ENCODE results near the gene FRAS1.

DNA sequence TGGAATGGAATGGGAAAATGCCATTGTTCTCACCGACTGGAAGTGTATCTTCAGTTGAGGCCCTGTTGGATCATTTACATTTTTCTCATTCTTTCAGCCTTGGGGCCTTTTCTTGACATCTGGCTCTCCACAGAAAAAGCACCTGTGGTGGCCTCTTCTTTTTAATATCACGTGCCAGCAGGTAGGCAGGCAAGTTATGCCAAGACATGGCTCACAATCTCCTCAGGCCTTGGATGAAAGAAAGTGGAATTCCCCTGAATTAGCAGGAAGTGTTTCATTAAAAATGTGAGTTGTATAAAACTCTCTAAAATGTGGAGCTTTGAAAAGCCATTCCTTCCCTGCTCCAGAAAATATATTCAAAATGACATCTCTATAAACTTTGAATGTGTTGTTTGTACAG is 122.1 kb downstream of the FRAS1 start:
- TF ChIP-seq, protein P1, sequence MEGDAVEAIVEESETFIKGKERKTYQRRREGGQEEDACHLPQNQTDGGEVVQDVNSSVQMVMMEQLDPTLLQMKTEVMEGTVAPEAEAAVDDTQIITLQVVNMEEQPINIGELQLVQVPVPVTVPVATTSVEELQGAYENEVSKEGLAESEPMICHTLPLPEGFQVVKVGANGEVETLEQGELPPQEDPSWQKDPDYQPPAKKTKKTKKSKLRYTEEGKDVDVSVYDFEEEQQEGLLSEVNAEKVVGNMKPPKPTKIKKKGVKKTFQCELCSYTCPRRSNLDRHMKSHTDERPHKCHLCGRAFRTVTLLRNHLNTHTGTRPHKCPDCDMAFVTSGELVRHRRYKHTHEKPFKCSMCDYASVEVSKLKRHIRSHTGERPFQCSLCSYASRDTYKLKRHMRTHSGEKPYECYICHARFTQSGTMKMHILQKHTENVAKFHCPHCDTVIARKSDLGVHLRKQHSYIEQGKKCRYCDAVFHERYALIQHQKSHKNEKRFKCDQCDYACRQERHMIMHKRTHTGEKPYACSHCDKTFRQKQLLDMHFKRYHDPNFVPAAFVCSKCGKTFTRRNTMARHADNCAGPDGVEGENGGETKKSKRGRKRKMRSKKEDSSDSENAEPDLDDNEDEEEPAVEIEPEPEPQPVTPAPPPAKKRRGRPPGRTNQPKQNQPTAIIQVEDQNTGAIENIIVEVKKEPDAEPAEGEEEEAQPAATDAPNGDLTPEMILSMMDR (IDR thresholded peaks at IDR 0.05): no peak
- no peak for TF ChIP-seq POLR2AphosphoS5 (IDR thresholded peaks at IDR 0.05)
